Hepatocyte (in vitro differentiated cells): ENCODE measurements around the gene SLC27A2.

Experiments
- EZH2 ChIP-seq: fragments of 200-600 bp; sonication (generic); IDR thresholded peaks from 2 replicates; pipeline ENCODE4 v1.6.1; 2016; ENCODE audit warnings: antibody characterized with exemption, mild to moderate bottlenecking, borderline replicate concordance
- EZH2phosphoT487 ChIP-seq: fragments of 200-600 bp; sonication (generic); IDR thresholded peaks from one replicate; pipeline ENCODE4 v1.6.1; 2018; ENCODE audit warnings: antibody characterized with exemption, mild to moderate bottlenecking, low read depth, moderate library complexity; ENCODE audit not compliant: unreplicated experiment, severe bottlenecking
- TF ChIP-seq, protein P1 (sequence below): fragments of 200-600 bp; sonication (generic); IDR thresholded peaks from 2 replicates; pipeline ENCODE4 v1.5.1; 2016; ENCODE audit warnings: antibody characterized with exemption, mild to moderate bottlenecking; ENCODE audit not compliant: poor library complexity

DNA sequence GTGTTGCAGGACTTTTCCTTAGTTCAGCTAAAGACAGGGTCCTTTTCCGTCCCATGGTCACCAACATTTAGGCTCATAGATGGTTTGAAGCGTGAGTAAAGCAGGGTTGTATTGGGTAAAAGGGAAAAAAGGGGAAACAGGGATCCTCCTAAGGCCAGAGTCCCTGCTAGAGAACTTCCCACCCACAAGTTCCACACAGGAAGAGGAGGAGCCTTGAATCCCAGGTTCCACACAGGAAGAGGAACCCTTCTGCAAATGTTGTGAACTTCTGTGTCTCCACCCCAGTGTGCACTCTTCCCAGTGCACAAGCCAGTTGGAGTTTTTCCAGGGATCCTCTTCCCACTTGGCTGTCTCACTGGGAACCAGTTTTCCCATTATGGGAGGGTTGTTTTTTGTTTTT, 35.4 kb upstream of the SLC27A2 start:
- TF ChIP-seq, protein P1, sequence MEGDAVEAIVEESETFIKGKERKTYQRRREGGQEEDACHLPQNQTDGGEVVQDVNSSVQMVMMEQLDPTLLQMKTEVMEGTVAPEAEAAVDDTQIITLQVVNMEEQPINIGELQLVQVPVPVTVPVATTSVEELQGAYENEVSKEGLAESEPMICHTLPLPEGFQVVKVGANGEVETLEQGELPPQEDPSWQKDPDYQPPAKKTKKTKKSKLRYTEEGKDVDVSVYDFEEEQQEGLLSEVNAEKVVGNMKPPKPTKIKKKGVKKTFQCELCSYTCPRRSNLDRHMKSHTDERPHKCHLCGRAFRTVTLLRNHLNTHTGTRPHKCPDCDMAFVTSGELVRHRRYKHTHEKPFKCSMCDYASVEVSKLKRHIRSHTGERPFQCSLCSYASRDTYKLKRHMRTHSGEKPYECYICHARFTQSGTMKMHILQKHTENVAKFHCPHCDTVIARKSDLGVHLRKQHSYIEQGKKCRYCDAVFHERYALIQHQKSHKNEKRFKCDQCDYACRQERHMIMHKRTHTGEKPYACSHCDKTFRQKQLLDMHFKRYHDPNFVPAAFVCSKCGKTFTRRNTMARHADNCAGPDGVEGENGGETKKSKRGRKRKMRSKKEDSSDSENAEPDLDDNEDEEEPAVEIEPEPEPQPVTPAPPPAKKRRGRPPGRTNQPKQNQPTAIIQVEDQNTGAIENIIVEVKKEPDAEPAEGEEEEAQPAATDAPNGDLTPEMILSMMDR: no peak
- TF ChIP-seq EZH2: no peak
- TF ChIP-seq EZH2phosphoT487: no peak
